ENCODE measurements around the gene LGI1.
A peak's percentile ranks its signal among the peaks of the same experiment; 100 is the strongest.

The LGI1 gene

GRCh38 chr10:93755443-93756116, 2.2 kb upstream of the LGI1 start:
- DNase-seq, result no peak

GRCh38 chr10:93756118-93756517, 1.6 kb upstream of the LGI1 start:
- DNase-seq, result no peak

- DNase-seq, result no peak
These were observed 600 bp upstream of the LGI1 start for GRCh38 chr10:93757136-93757535.

- DNase-seq, result no peak
These were observed 761 bp downstream of the LGI1 start for GRCh38 chr10:93758508-93758885.

GRCh38 chr10:93758891-93759410, 1.2 kb downstream of the LGI1 start:
- DNase-seq, result no peak

- DNase-seq, result no peak
These were observed 2.8 kb downstream of the LGI1 start for GRCh38 chr10:93760490-93760889.

GRCh38 chr10:93762979-93763391, 5.2 kb downstream of the LGI1 start:
- DNase-seq, result no peak

- DNase-seq, result no peak
These were observed 9.2 kb downstream of the LGI1 start for GRCh38 chr10:93766918-93767317.

GRCh38 chr10:93767724-93768399, 10.1 kb downstream of the LGI1 start:
- no peak for DNase-seq

- DNase-seq, result no peak
These were observed 11.2 kb downstream of the LGI1 start for GRCh38 chr10:93768892-93769291.

- DNase-seq, result no peak
These were observed 13.6 kb downstream of the LGI1 start for GRCh38 chr10:93771354-93771753.

- peak; percentile 14 for DNase-seq
These were observed 15.4 kb downstream of the LGI1 start for GRCh38 chr10:93773120-93773519.

GRCh38 chr10:93773705-93774104, 16.0 kb downstream of the LGI1 start:
- no peak for DNase-seq

GRCh38 chr10:93775356-93775755, 17.6 kb downstream of the LGI1 start:
- DNase-seq, result no peak

GRCh38 chr10:93777092-93777491, 19.4 kb downstream of the LGI1 start:
- no peak for DNase-seq

- no peak for DNase-seq
These were observed 26.3 kb downstream of the LGI1 start for GRCh38 chr10:93784059-93784458.

- DNase-seq, result no peak
These were observed 30.9 kb downstream of the LGI1 start for GRCh38 chr10:93788413-93789208.

GRCh38 chr10:93790439-93790838, 32.7 kb downstream of the LGI1 start:
- DNase-seq, result no peak

GRCh38 chr10:93796167-93796566, 38.4 kb downstream of the LGI1 start:
- no peak for DNase-seq

GRCh38 chr10:93797825-93798224, 40.1 kb downstream of the LGI1 start:
- DNase-seq, result no peak

GRCh38 chr10:93799155-93799708, 41.5 kb downstream of the LGI1 start:
- no peak for DNase-seq

GRCh38 chr10:93804200-93804599, 46.5 kb downstream of the LGI1 start:
- DNase-seq, result no peak

GRCh38 chr10:93806903-93807302, 49.2 kb downstream of the LGI1 start:
- DNase-seq, result no peak

Data from NCI-H1105 treated with DMSO at 0.1 percent for 48 hours (cell line).